Activated B cell treated with CpG ODN at 0.5 μM for 24 hours (primary cell): ENCODE measurements around the gene IRS2. TPM values are rescaled to one million over a fixed set of nuclear protein-coding genes. Genes with fewer than 3 reads are reported as not detected.

Source experiments
- ATAC-seq: fragments of 200-7000 bp; cut with Tn5 transposase; one replicate; pipeline ENCODE4 v1.10.0; 2021; ENCODE audit warnings: low read depth, mild to moderate bottlenecking, moderate library complexity
- CTCF ChIA-PET: fragments of 350-600 bp; sonication (Branson Sonifier 250); formaldehyde crosslinking; loops from one replicate; lab custom pipeline; 2021; ENCODE audit warnings: antibody characterized with exemption; lab: Charles Lee
- POLR2A ChIA-PET: fragments of 350-600 bp; sonication (Branson Sonifier 250); formaldehyde crosslinking; loops from one replicate; lab custom pipeline; 2021; ENCODE audit warnings: antibody characterized with exemption; lab: Charles Lee
- DNase-seq: peaks from one replicate; pipeline ENCODE4 v3.0.0; 2022
- H3K27ac Mint-ChIP-seq: one replicate; pipeline ENCODE4 v1.8.0; 2020; ENCODE audit warnings: mixed read lengths
- H3K27me3 Mint-ChIP-seq: one replicate; pipeline ENCODE4 v1.8.0; 2021; ENCODE audit warnings: mixed read lengths
- H3K36me3 Mint-ChIP-seq: one replicate; pipeline ENCODE4 v1.8.0; 2021; ENCODE audit warnings: low read depth, mixed read lengths
- H3K4me1 Mint-ChIP-seq: one replicate; pipeline ENCODE4 v1.8.0; 2021; ENCODE audit warnings: mixed read lengths
- H3K4me3 Mint-ChIP-seq: one replicate; pipeline ENCODE4 v1.8.0; 2020; ENCODE audit warnings: mild to moderate bottlenecking, mixed read lengths
- H3K9me3 Mint-ChIP-seq: one replicate; pipeline ENCODE4 v1.8.0; 2020; ENCODE audit warnings: mixed read lengths
- CTCF ChIP-seq: fragments of 200-600 bp; IDR thresholded peaks from one replicate; pipeline ENCODE4 v1.8.0; 2022; ENCODE audit warnings: antibody characterized with exemption, mild to moderate bottlenecking
- intact Hi-C: fragments of 100-400 bp; cut with micrococcal nuclease; formaldehyde crosslinking; loops from one replicate; pipeline ENCODE4 v1.15.1; 2024
- total RNA-seq: library from RNA; stranded (reverse); gene quantifications from 2 replicates; pipeline ENCODE4 v1.2.3, GENCODE V29; 2022

IRS2 gene
- total RNA-seq, 1 donor from 2014 or later, result 4.2 TPM

GRCh38 chr13:109810761-109811510 lies 24.6 kb upstream of the IRS2 start:
- CTCF ChIA-PET, result no interaction called here
- H3K27me3 Mint-ChIP-seq, result peaks cover 3% of the 10 kb centered on the region

GRCh38 chr13:109809216-109809932 lies 23.0 kb upstream of the IRS2 start:
- ChIA-PET CTCF (no interaction called here), POLR2A (no interaction called here)
- no peak for TF ChIP-seq CTCF
- DNase-seq (no peak), ATAC-seq (no peak)
- Mint-ChIP-seq H3K9me3 (no peaks in the 10 kb centered on the region), H3K27ac (no peak overlapping the region), H3K4me3 (no peak overlapping the region), H3K27me3 (peaks cover 3% of the 10 kb centered on the region), H3K4me1 (no peaks in the 10 kb centered on the region), H3K36me3 (no peaks in the 10 kb centered on the region)
- intact Hi-C loops, result no loop called here

More at GRCh38 chr13:109810761-109811510, 24.6 kb upstream of the IRS2 start:
- Mint-ChIP-seq H3K27ac (no peak overlapping the region), H3K4me1 (no peaks in the 10 kb centered on the region), H3K36me3 (no peaks in the 10 kb centered on the region), H3K9me3 (no peaks in the 10 kb centered on the region), H3K4me3 (no peak overlapping the region)
- no peak for DNase-seq
- no peak for ATAC-seq
- TF ChIP-seq CTCF, result no peak
- POLR2A ChIA-PET, result no interaction called here
- intact Hi-C loops, result no loop called here

GRCh38 chr13:109807345-109807744 lies 21.0 kb upstream of the IRS2 start:
- H3K27ac Mint-ChIP-seq, result no peak overlapping the region
- no peaks in the 10 kb centered on the region for H3K9me3 Mint-ChIP-seq
- H3K4me3 Mint-ChIP-seq, result no peak overlapping the region
- no peaks in the 10 kb centered on the region for H3K36me3 Mint-ChIP-seq
- ChIA-PET CTCF (no interaction called here), POLR2A (no interaction called here)
- H3K4me1 Mint-ChIP-seq, result no peaks in the 10 kb centered on the region
- DNase-seq (no peak), ATAC-seq (no peak)
- peaks cover 8% of the 10 kb centered on the region for H3K27me3 Mint-ChIP-seq
- intact Hi-C loops, result no loop called here
- no peak for TF ChIP-seq CTCF

DNA sequence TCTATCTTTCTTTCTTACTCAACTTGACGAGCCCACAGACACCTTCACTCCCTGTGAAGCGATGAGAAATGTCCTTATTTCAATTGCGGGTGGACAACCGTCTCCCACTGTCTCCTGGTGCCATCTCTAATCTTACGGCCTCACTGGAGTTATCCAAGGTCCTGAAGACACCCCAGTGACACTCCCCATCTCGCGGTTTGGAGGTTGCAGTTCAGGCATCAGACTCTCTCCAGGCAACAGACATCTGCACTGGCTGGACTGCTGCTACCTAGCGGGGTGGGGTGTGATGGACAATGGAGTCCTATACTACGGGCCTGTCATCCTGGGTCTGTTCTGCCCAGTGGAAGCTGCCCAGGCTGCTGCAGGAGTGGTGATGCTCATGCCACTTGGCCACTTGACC lies 18.3 kb upstream of the IRS2 start:
- Mint-ChIP-seq H3K4me1 (no peaks in the 10 kb centered on the region), H3K27me3 (peaks cover 9% of the 10 kb centered on the region), H3K36me3 (no peaks in the 10 kb centered on the region), H3K27ac (no peak overlapping the region), H3K4me3 (no peak overlapping the region), H3K9me3 (no peaks in the 10 kb centered on the region)
- POLR2A ChIA-PET, result no interaction called here
- TF ChIP-seq CTCF, result no peak
- no peak for DNase-seq
- CTCF ChIA-PET, result no interaction called here
- intact Hi-C loops, result no loop called here
- no peak for ATAC-seq

GRCh38 chr13:109803825-109804224 lies 17.4 kb upstream of the IRS2 start:
- peaks cover 9% of the 10 kb centered on the region for H3K27me3 Mint-ChIP-seq
- no peak overlapping the region for H3K27ac Mint-ChIP-seq
- no peaks in the 10 kb centered on the region for H3K4me1 Mint-ChIP-seq
- intact Hi-C loops, result no loop called here
- ATAC-seq, result no peak
- no peak overlapping the region for H3K4me3 Mint-ChIP-seq
- TF ChIP-seq CTCF, result no peak
- H3K9me3 Mint-ChIP-seq, result no peaks in the 10 kb centered on the region
- H3K36me3 Mint-ChIP-seq, result no peaks in the 10 kb centered on the region
- CTCF ChIA-PET, result no interaction called here
- no peak for DNase-seq
- POLR2A ChIA-PET, result no interaction called here
